ENCODE results near the gene IGSF23.
"Not testable (repeated sequence)": the region's sequence is repeated elsewhere in the genome, so short reads cannot be mapped to it uniquely, and the experiment has no call there.

The IGSF23 gene

DNA sequence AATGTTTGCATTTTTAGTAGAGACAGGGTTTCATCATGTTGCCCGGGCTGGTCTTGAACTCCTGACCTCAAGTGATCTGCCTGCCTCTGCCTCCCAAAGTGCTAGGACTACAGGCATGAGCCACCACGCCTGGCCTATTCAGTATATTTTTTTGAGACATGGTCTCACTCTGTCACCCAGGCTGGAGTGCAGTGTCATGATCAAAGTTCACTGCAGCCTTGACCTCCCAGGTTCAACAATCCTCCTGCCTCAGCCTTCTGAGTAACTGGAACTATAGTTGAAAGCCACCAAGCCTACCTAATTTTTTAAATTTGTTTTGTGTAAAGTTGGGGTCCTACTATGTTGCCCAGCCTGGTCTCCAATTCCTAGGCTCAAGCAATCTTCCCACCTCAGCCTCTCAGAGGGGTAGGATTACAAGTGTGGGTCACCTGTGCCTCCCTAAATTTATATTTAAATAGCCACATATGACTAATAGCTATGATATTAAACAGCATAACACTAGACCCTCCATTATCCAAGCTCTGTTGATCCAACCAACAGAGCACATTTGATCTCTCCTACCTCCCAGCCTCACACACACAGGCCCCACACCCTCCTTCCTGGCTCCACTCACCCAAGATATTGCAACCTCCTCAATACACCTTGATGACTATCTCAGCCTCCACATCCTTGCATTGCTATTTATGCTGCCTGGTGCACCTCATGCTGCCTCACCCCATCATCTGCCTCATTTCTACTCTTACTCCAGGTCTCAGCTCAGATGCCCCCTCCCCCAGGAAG lies 55.8 kb downstream of the IGSF23 start:
- FAIRE-seq, result no peak

GRCh38 chr19:44670027-44670426 lies 56.7 kb downstream of the IGSF23 start:
- FAIRE-seq, result not testable (repeated sequence)

- no peak for FAIRE-seq
These were observed 58.0 kb downstream of the IGSF23 start, which contains the start of gene CEACAM19 for GRCh38 chr19:44671400-44671799. TSS of gene CEACAM19 (plus strand) at chr19:44671482. CDS start at chr19:44671932, 450 bp downstream.

- no peak for FAIRE-seq
These were observed 58.9 kb downstream of the IGSF23 start for GRCh38 chr19:44672226-44672625.

GRCh38 chr19:44673510-44673909 lies 60.1 kb downstream of the IGSF23 start:
- FAIRE-seq, result no peak

- FAIRE-seq, result no peak
These were observed 62.2 kb downstream of the IGSF23 start for GRCh38 chr19:44675521-44675920.

DNA sequence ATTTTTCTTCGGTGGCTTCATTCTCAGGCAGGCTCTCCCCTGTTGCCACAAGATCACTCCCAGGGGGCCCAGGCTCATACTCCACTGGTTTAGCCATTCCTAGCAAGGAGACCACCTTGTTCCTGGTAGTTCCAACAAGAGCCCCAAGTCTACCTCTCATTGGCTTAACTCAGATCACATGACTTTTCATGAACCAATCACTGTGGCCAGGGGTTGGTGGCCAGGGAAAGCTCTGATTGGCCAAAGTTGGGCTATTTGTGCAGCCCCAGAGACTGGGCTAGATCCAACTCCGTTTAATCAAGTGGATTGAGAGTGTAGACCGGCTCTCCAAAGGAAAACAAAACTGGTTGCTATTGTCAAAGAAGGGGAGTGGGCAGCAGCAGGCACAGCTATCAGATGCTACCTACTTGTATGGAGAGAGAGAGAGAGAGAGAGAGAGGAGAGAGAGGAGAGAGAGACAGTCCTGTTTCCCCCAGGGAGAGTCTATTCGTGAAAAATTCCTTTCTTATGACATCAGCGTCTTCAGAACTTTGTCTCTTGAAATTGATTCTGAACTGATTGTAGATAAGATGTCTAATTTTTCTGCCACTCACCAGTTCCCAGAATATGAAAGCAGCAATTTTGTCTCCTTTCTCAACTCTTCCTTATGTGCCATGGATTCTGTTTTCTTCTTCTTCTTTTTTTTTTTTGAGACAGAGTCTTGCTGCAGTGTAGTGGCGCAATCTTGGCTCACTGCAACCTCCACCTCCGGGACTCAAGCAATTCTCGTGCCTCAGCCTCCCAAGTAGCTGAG lies 63.9 kb downstream of the IGSF23 start:
- no peak for FAIRE-seq

DNA sequence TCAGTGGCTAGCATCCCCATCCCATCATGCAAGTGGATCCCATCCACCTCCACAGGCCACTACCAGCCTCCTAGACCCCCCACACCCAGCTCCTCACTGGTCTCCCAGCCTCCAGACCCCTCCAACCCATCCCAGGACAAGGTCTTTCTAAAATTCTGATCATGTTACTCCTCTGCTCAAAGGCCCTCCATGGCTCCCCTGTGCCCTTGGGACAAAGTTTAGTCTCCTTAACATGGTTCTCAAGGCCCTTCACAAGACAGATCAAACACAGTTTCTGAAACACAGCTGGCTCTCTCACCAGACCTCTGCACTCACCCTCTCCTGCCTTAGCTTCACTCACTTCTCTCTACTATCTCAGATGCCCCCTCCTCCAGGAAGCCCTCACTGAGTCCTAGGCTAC lies 67.2 kb downstream of the IGSF23 start:
- no peak for FAIRE-seq

DNA sequence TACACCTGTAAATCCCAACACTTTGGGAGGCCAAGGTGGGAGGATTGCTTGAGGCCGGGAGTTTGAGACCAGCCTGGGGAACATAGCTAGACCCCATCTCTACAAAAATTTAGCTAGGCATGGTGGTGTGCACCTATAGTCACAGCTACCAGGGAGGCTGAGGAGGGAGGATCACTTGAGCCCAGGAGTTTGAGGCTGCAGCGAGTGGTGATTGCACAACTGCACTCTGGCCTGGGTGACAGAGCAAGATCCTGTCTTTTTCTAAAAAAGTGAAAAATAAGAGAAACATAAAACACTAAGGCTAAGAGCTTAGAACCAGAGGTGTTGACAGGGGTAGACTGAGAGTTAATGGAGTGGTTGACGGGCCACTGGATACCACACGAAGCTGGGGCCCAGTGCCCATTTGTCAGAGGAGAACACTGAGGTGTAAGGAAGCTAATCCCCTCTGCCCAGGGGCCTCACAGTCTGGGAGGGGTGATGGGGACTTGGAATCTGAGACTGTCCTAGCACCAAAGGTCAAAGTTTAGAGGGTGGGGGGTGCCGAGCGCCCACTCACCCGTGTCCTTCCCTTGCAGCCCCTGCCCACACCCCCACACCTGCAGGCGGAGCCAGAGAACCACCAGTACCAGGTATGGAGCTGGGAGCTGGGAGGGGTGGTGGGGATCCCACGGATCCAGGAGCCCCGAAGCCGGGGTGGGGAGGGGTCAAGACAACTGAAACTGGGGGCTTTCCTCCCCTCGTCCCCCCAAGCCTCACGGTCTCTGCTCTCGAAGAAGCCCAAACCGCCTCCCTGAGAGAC lies 68.8 kb downstream of the IGSF23 start:
- FAIRE-seq, result no peak

DNA sequence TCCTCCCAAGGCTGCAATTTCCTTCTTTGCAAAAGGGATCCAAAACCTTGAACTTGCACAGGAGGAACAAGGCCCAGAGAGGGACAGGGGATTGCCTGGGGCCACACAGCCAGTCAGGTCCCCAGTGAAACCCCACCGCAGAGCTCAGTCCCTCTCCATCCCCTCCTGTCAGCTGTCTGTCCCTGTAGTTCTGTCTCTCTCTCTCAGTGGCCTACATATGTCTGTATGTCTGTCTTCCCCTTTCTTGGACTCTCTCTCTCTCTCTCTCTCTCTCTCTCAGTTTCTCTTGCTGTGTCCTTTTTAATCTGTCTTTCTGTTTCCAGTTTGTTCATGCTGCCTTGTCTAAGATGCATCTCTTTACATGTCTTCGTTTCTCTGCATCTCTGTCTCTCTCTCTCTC lies 69.4 kb downstream of the IGSF23 start:
- no peak for FAIRE-seq

DNA sequence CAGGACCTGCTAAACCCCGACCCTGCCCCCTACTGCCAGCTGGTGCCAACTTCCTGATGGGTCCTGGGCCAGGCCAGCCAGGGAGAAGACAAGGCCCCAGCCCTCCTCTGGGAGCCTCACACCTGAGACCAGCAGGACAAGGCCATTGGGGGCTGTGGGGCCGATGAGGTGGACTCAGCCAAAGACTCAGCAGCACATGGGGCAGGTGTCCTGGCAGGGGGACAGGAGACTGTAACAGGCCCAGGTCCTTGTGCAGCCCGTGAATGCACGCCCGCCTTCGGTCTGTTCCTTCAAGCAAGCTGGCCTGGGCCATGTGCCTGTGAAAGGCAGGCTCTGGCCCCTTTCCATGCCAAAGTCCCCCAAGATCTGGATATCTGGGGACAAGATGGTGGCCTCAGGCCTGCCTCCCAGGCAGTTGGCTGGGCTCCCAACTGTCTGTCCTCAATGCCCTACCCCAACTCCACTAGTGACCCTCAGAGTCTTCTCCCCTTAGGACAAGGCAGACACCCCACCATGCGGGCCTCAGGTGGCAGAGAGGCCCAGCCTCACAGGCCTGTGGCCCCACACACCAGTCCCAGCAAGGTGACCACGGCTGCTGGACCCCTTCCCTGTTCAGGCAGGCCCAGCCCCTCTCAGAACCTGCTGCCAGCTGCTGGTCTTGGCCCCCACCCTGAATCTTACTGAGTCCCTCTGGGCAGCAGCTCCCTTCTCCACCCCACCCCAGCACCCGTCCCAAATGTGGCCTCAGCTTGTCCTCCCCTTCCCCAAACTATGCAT lies 70.3 kb downstream of the IGSF23 start:
- FAIRE-seq, result no peak

DNA sequence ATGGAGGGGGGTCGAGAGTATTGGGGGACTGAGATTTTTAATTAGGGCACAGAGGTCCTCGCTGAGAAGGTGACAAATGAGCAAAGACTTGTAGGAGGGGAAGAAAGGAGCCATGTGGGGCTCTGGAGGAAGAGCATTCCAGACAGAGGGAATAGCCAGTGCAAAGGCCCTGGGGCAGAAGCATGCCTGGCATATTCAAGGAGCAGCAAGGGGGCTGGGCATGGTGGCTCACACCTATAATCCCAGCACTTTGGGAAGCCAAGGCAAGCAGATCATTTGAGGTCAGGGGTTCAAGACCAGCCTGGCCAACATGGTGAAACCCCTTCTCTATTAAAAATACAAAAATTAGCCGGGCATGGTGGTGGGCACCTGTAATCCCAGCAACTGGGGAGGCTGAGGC lies 71.0 kb downstream of the IGSF23 start:
- FAIRE-seq, result not testable (repeated sequence)

GRCh38 chr19:44684892-44685863 lies 71.8 kb downstream of the IGSF23 start:
- FAIRE-seq, result no peak

GRCh38 chr19:44685877-44686276 lies 72.5 kb downstream of the IGSF23 start:
- no peak for FAIRE-seq

All from A204.1 (cell line).